IPS-20b (cell line): ENCODE measurements around the gene MEP1A.
A peak's percentile ranks its signal among the peaks of the same experiment; 100 is the strongest.
"Not testable (repeated sequence)": the region's sequence is repeated elsewhere in the genome, so short reads cannot be mapped to it uniquely, and the experiment has no call there.

Source experiments
- H3K27ac ChIP-seq: one replicate; pipeline ENCODE4 v1.5.1; 2013; ENCODE audit warnings: low read length
- H3K27me3 ChIP-seq: 2 replicates; pipeline ENCODE4 v1.6.1; 2013; ENCODE audit warnings: mild to moderate bottlenecking, low read length, inconsistent platforms; ENCODE audit not compliant: insufficient read depth
- H3K36me3 ChIP-seq: 2 replicates; pipeline ENCODE4 v1.6.1; 2013; ENCODE audit warnings: low read depth, mild to moderate bottlenecking, inconsistent platforms, low read length, moderate library complexity; ENCODE audit not compliant: insufficient read depth
- H3K4me1 ChIP-seq: 2 replicates; pipeline ENCODE4 v1.6.1; 2013; ENCODE audit warnings: mild to moderate bottlenecking, control low read depth, inconsistent platforms, low read length, moderate library complexity; ENCODE audit not compliant: insufficient read depth
- H3K4me3 ChIP-seq: 2 replicates; pipeline ENCODE4 v1.5.1; 2013; ENCODE audit warnings: mild to moderate bottlenecking, low read length, inconsistent platforms
- H3K9ac ChIP-seq: 2 replicates; pipeline ENCODE4 v1.6.1; 2013; ENCODE audit warnings: low read depth, mild to moderate bottlenecking, inconsistent platforms, low read length, moderate library complexity
- H3K9me3 ChIP-seq: 2 replicates; pipeline ENCODE4 v1.6.1; 2013; ENCODE audit warnings: mild to moderate bottlenecking, low read depth, low read length, inconsistent platforms; ENCODE audit not compliant: insufficient read depth

MEP1A gene, protein sequence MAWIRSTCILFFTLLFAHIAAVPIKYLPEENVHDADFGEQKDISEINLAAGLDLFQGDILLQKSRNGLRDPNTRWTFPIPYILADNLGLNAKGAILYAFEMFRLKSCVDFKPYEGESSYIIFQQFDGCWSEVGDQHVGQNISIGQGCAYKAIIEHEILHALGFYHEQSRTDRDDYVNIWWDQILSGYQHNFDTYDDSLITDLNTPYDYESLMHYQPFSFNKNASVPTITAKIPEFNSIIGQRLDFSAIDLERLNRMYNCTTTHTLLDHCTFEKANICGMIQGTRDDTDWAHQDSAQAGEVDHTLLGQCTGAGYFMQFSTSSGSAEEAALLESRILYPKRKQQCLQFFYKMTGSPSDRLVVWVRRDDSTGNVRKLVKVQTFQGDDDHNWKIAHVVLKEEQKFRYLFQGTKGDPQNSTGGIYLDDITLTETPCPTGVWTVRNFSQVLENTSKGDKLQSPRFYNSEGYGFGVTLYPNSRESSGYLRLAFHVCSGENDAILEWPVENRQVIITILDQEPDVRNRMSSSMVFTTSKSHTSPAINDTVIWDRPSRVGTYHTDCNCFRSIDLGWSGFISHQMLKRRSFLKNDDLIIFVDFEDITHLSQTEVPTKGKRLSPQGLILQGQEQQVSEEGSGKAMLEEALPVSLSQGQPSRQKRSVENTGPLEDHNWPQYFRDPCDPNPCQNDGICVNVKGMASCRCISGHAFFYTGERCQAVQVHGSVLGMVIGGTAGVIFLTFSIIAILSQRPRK

GRCh38 chr6:46793138-46793537 lies at the start of gene MEP1A:
Gene MEP1A (plus strand): TSS chr6:46793389. CDS start chr6:46793399, 10 bp downstream.
- Histone ChIP-seq H3K36me3 (no peaks in the 10 kb centered on the region), H3K27ac (no peak within 1 kb of the TSS), H3K4me1 (no peaks in the 10 kb centered on the region), H3K9me3 (no peaks in the 10 kb centered on the region), H3K9ac (no peak within 1 kb of the TSS), H3K27me3 (no peaks in the 10 kb centered on the region), H3K4me3 (no peak within 1 kb of the TSS)

GRCh38 chr6:46743425-46744158 lies 49.6 kb upstream of the MEP1A start:
- Histone ChIP-seq H3K4me1 (no peaks in the 10 kb centered on the region; the same call in 1 of the 2 replicates), H3K9ac (no peak overlapping the region), H3K27ac (no peak overlapping the region), H3K9me3 (no peaks in the 10 kb centered on the region), H3K27me3 (no peaks in the 10 kb centered on the region), H3K4me3 (no peak overlapping the region), H3K36me3 (no peaks in the 10 kb centered on the region)

GRCh38 chr6:46744159-46744725 lies 48.9 kb upstream of the MEP1A start:
- H3K9ac ChIP-seq, H3K4me1 ChIP-seq, H3K27ac ChIP-seq, H3K4me3 ChIP-seq, H3K9me3 ChIP-seq, H3K36me3 ChIP-seq, H3K27me3 ChIP-seq: not testable (repeated sequence)

GRCh38 chr6:46745973-46746372 lies 47.2 kb upstream of the MEP1A start:
- Histone ChIP-seq H3K27me3 (no peaks in the 10 kb centered on the region), H3K36me3 (no peaks in the 10 kb centered on the region), H3K4me1 (peaks cover 5% of the 10 kb centered on the region; the same call in 1 of the 2 replicates), H3K9me3 (no peaks in the 10 kb centered on the region), H3K9ac (no peak overlapping the region), H3K4me3 (no peak overlapping the region), H3K27ac (no peak overlapping the region)

GRCh38 chr6:46746696-46747095 lies 46.5 kb upstream of the MEP1A start, which contains the start of gene ANKRD66:
Gene ANKRD66 (plus strand): TSS chr6:46746933. CDS start chr6:46751949, 5,016 bp downstream.
- Histone ChIP-seq H3K36me3 (no peaks in the 10 kb centered on the region), H3K9me3 (no peaks in the 10 kb centered on the region), H3K4me1 (peaks cover 5% of the 10 kb centered on the region; the same call in 1 of the 2 replicates), H3K27me3 (no peaks in the 10 kb centered on the region), H3K4me3 (no peak within 1 kb of the TSS), H3K27ac (no peak within 1 kb of the TSS), H3K9ac (no peak within 1 kb of the TSS)

GRCh38 chr6:46748940-46749503 lies 44.2 kb upstream of the MEP1A start:
- H3K27ac ChIP-seq: no peak overlapping the region
- no peaks in the 10 kb centered on the region for H3K36me3 ChIP-seq
- peak overlapping the region; percentile 20; the same call in 1 of the 2 replicates for H3K4me3 ChIP-seq
- H3K4me1 ChIP-seq: peaks cover 5% of the 10 kb centered on the region; the same call in 1 of the 2 replicates
- no peaks in the 10 kb centered on the region for H3K27me3 ChIP-seq
- no peak overlapping the region for H3K9ac ChIP-seq
- H3K9me3 ChIP-seq: no peaks in the 10 kb centered on the region

DNA sequence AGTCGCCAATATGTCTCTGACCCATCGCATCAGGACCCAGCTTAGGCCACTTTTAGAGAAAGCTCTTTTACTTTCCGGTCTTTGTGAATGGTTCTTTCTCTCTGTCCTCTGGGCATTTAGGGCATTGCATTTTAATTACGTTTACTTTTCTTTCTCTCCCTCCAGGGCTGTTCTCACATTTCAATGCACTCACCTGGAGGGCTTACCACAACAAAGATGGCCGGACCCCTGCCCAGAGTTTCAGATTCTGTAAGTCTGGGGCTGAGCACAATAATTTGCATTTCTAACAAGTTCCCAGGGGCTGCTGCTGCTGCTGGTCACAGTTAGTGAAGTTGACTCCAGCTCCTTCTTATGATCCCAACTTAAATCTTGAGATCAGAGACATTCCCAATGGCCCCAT lies 43.5 kb upstream of the MEP1A start:
- H3K4me1 ChIP-seq: peaks cover 5% of the 10 kb centered on the region; the same call in 1 of the 2 replicates
- H3K9ac ChIP-seq: no peak overlapping the region; the same call in 1 of the 2 replicates
- no peaks in the 10 kb centered on the region for H3K27me3 ChIP-seq
- peak overlapping the region; percentile 7; the same call in 1 of the 2 replicates for H3K4me3 ChIP-seq
- no peaks in the 10 kb centered on the region for H3K36me3 ChIP-seq
- H3K27ac ChIP-seq: no peak overlapping the region
- H3K9me3 ChIP-seq: no peaks in the 10 kb centered on the region

GRCh38 chr6:46751658-46752057 lies 41.5 kb upstream of the MEP1A start:
- no peaks in the 10 kb centered on the region for H3K27me3 ChIP-seq
- no peaks in the 10 kb centered on the region for H3K36me3 ChIP-seq
- no peak overlapping the region for H3K27ac ChIP-seq
- no peaks in the 10 kb centered on the region for H3K9me3 ChIP-seq
- H3K4me3 ChIP-seq: no peak overlapping the region
- H3K9ac ChIP-seq: no peak overlapping the region
- H3K4me1 ChIP-seq: peaks cover 8% of the 10 kb centered on the region; the same call in 1 of the 2 replicates

DNA sequence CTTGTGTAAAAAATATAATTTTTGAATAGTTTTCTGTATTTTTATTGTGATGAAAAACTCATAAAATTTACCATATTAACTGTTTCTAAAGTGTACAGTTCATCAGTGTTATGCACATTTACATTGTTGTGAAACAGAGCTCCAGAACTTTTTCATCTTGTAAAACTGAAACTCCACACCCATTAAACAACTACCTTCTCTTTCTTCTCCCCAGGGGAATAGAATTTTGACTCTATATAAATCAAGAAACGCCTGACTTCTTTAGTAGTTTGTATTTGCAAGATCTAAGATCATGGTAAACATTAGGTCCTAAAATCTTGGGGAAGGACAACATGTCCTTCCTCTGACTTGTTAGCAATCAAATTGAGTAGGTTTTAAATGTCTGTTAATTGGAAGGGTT lies 37.3 kb upstream of the MEP1A start:
- H3K4me1 ChIP-seq: peaks cover 7% of the 10 kb centered on the region; the same call in 1 of the 2 replicates
- no peaks in the 10 kb centered on the region for H3K27me3 ChIP-seq
- no peak overlapping the region for H3K27ac ChIP-seq
- H3K36me3 ChIP-seq: no peaks in the 10 kb centered on the region
- no peak overlapping the region for H3K4me3 ChIP-seq
- H3K9me3 ChIP-seq: no peaks in the 10 kb centered on the region
- no peak overlapping the region for H3K9ac ChIP-seq

- Histone ChIP-seq H3K9ac (no peak overlapping the region), H3K4me3 (no peak overlapping the region), H3K4me1 (peaks cover 7% of the 10 kb centered on the region; the same call in 1 of the 2 replicates), H3K36me3 (no peaks in the 10 kb centered on the region), H3K27ac (no peak overlapping the region), H3K9me3 (no peaks in the 10 kb centered on the region), H3K27me3 (no peaks in the 10 kb centered on the region)
Observed at GRCh38 chr6:46756469-46757213, 36.5 kb upstream of the MEP1A start.
